Iris pigment epithelial cell (primary cell): ENCODE measurements around the gene ADIRF.
"Not testable (repeated sequence)": the region's sequence is repeated elsewhere in the genome, so short reads cannot be mapped to it uniquely, and the experiment has no call there.

Experiments used
- DNase-seq: peaks from one replicate; pipeline ENCODE4 v3.0.0-alpha.2; 2011; ENCODE audit warnings: low read depth

Gene ADIRF

GRCh38 chr10:86946213-86947155 lies 21.8 kb upstream of the ADIRF start:
- no peak for DNase-seq

DNA sequence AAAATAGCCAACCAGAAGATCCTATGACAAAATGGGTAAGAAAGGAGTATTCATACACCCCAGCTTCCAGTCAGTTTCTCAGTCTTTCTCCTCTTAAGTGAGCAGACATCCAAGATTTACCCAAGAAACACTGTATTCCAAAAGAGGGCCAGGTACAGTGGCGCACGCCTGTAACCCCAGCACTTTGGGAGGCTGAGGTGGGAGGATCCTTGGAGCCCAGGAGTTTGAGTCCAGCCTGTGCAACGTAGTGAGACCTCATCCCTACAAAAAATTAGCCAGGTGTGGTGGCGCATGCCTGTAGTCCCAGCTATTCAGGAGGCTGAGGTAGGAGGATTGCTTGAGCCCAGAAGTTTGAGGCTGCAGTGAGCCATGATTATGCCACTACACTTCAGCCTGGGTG lies 20.5 kb upstream of the ADIRF start:
- not testable (repeated sequence) for DNase-seq

DNA sequence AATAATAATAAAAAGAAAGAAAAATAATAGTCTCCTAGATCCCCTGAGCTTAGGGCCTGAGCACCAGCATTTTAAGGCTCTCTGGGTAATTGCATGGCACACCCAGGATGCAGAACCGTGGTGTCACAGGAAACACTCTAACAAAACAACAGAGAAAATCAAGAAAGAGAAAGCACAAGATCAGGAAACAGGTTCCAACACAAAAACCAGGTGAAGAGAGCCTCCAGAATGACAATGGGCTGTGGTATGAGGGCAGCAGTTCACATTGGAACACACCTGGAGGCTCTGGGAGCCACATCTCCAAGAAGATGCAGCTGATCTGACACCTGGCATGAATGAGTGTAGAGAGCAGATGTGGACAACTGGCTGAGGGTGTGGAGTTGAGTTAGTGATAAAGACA lies 17.9 kb upstream of the ADIRF start:
- no peak for DNase-seq

- no peak for DNase-seq
Measured at GRCh38 chr10:86951184-86951761, 17.0 kb upstream of the ADIRF start.

DNA sequence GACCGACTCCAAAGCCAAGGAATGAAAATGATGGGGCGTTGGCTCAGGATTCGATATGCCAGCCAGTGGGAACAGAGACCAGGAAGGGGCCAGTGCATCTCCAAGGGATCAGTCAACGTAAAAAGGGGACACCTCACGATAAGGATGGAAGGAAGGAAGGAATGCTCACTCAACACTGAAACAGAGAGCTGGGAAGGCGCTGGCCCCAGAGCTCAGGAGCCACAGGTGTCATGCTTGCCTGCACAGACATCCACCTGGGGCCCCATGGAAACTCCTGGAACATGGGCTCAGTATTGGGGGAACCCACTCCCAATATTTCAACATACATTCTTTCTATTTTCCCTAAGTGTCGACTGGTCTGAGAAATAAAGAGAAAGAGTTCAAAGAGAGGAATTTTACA lies 16.2 kb upstream of the ADIRF start:
- no peak for DNase-seq

- DNase-seq, result not testable (repeated sequence)
Measured at GRCh38 chr10:86952697-86953096, 15.6 kb upstream of the ADIRF start.

GRCh38 chr10:86953747-86954680 lies 14.3 kb upstream of the ADIRF start:
- peak; percentile 64 for DNase-seq

DNA sequence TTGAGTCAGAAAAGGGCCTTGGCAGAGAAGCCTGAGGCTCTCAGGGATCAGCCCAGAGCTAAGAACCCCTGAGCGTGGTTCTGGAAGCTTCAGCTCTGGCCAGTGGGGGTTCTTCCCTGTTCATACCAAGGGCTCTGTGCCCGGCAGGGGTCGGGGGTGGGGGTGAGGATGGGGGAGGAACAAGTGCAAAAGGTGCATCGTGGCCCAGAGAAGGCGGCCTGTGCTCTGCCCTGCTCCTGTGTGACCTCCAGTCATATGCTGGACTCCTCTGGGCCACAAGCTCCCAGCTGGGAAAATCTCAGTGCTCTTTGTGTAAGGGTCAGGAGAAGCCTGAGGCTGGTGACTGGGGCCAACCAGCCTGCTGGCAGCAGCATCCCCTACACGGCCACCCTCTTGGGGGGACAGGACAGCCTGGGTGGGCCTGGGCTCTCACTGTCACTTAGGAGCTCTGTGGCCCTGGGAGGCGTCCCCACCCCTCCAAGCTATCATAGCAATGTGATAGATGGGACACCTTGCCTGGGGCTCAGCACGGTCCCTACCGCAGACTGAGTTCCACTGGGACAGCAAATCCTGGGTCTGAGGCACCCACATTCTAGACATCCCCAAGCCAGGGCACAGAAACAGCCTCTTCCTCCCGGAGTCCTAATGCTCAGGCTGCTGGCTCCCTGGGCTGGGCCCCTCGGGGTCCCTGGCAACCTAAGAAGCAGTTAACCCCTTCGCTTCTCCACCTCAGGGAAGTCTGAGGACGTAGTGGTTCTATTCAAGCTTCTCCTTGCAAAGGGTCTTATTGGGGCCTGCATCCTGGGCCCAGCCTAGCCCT lies 13.4 kb upstream of the ADIRF start:
- DNase-seq, result no peak

GRCh38 chr10:86955501-86956194 lies 12.6 kb upstream of the ADIRF start:
- no peak for DNase-seq

- DNase-seq, result no peak
Measured at GRCh38 chr10:86956195-86956847, 12.0 kb upstream of the ADIRF start.

DNA sequence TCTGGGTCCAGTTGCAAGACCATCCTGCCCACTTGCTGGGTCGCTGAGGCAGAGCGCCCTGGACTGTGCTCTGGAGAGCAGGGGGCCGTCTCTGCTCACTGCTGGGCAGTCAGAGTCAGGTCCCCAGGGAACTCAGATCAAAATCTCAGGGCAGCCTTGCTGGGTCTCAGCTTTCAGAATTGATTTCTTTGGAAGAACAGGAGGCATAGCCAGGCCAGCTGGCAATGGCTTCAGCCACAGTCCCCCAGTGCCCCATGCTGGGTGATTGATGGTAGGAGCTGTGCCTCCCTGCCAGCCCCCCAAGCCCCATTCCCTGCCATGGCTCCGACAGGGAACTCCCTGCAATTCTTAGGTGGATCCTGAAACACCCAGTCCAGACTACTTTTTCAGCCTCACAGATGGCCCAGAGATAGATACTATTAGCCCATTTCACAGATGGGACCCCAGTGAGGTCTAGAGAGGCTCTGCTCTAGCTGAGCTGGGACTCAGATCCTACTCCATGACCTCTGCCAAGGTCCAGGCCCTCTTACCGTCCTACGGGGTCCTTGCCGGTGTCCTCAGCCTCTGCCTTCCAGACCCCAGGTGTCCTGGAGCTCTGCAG lies 11.3 kb upstream of the ADIRF start:
- no peak for DNase-seq

DNA sequence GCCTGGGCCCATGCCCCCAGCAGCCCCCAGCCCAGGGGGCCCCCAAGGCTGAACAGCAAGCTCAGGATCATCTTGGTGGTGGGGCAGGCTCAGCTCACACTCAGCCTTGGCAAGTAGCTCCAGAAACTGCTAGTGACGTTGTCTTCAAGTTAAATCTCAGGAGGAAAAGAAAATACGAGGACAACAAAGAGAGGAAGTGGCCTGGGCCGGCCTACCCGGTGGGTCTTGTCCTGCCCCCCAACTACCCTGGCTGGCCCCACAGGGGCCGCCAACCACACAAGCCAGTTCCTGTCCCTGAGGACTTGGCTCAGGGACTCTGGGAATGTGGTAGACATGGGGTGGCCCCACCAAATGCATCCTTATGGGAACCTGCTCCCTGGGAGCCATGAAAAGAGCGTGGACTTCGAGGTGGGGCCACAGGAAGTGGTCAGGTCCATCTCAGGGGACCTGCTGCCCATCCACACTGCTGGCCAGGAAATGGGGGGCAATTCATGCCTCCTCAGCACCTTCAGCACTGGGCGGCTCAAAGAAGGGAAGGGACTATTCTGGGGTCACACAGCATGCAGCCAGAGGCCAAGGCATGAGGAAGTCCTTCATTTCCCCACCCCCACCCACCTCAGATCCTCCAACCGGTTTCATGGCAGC lies 10.7 kb upstream of the ADIRF start, which contains the start of gene MMRN2:
Gene MMRN2, minus strand, starts transcription at position 145 of the 645 bp plus-strand sequence. Its CDS starts 74 bp downstream, at position 71.
- no peak for DNase-seq

GRCh38 chr10:86958116-86958900 lies 10.0 kb upstream of the ADIRF start, which contains the start of gene SNCG:
Gene SNCG, plus strand, starts transcription at chr10:86958599. Its CDS starts 99 bp downstream, at chr10:86958698.
- DNase-seq, result no peak

DNA sequence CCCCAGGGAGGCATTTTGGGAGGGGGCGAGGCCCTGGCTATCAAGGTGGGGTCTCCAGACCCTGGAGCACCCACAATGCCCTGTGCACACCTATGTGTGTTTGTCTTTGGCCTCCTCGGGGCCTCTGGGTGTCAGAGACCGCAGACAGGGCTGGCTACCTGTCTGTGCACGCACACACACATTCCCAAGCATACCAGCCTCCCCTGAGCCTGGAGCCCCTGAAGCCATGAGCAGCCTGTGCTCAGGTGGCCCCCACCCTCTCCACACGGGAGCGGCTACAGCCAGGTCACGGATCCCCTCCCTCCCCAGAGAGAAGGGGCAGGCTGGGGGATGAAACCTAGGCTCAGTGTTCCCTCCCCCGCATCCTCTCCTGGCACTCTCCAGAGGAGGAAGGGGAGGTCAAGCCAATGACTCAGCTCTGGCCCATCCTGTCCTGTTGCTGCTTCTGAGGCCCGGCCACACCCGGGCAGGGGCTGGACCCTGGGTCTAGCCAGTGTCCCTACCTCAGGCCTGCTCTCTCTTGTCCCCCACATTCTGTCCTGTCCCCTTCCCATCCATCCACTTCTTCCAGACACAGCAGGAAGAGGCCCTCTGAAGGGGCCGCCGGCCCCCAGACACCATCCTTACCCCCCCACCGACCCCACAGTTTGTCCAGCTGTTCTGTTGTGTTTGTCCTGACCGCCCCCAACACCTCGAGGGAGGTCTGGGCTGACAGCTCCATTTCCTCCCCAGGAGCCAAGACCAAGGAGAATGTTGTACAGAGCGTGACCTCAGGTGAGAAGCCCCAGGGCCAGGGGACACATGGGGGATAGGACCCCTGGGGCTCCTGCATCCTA lies 9.2 kb upstream of the ADIRF start:
- peak; percentile 79 for DNase-seq

DNA sequence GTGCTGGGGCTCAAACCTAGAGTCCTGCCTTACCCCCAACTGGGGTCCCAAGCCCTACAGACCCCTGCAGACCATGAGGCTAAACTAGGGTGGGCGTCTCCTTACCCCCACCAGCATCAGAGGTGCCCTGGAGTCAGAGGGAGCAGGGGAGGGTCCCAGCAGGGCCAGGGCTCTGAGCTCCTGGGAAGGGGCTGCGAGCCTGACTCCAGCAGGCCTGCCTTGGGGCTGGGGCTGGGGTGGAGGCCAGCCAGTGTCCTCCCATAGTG lies 8.6 kb upstream of the ADIRF start:
- DNase-seq, result no peak

DNA sequence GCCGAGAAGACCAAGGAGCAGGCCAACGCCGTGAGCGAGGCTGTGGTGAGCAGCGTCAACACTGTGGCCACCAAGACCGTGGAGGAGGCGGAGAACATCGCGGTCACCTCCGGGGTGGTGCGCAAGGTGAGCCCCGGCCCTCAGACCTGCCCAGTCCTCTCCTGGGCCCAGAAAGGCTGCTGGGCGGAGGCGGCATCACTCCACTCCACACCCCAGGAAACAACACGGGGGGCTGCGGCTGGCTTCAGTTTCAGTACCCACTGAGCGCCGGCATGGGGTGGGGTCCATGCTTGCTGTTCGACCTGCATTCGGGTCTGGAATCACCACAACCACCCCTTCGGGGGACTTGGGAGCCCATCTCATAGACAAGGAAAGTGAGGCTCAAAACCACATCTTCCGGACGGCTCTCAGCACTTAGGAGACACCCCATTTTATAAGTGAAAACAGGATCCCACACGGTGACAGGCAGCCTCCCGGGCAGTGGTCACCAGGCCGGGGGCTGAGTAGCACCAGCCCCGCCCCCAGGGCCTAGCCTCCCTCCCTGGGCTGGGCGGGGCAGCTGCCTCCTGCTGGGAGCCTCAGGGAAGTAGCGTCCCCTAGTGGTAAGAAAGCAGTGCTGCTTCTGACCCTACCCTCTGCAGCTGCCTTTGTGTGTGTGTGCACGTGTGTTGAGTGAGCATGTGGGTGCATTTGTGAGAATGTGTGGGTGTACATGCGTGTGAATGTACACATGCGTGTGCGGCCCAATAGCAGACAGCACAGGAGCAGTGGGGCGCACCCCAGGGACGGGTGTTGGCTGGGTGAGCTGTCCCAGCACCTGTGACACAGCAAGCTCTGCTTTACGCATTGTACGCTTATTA lies 8.0 kb upstream of the ADIRF start:
- peak; percentile 78 for DNase-seq
